ENCODE results near the gene STXBP1.

DNA sequence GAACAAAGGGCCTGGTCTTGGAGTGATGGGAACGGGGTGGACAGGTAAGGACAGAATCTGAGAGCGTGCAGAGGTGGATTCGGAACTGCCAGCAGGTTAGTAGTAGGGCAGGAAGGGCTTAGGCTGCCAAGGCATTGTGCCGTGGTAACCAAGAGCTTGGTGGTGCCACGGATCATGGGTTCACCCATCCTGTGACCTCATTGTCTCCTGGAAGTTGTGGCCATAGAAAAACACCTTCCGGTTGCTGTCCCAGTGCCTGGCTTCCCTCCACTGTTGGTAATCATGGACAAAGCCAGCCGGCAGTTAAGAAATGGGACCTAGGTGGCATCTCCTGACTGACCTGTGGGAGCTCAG lies 52.2 kb downstream of the STXBP1 start:
- TF ChIP-seq POLR2A (IDR thresholded peaks at IDR 0.05), result no peak
- TF ChIP-seq, protein P1, sequence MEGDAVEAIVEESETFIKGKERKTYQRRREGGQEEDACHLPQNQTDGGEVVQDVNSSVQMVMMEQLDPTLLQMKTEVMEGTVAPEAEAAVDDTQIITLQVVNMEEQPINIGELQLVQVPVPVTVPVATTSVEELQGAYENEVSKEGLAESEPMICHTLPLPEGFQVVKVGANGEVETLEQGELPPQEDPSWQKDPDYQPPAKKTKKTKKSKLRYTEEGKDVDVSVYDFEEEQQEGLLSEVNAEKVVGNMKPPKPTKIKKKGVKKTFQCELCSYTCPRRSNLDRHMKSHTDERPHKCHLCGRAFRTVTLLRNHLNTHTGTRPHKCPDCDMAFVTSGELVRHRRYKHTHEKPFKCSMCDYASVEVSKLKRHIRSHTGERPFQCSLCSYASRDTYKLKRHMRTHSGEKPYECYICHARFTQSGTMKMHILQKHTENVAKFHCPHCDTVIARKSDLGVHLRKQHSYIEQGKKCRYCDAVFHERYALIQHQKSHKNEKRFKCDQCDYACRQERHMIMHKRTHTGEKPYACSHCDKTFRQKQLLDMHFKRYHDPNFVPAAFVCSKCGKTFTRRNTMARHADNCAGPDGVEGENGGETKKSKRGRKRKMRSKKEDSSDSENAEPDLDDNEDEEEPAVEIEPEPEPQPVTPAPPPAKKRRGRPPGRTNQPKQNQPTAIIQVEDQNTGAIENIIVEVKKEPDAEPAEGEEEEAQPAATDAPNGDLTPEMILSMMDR (IDR thresholded peaks at IDR 0.05), result no peak
